Measurements from ENCODE around the gene AFAP1. TPM values are rescaled to one million over a fixed set of nuclear protein-coding genes. Genes with fewer than 3 reads are reported as not detected.

The AFAP1 gene
- polyA plus RNA-seq = 4.1 to 12.9 TPM (median 7.6 TPM) in 3 replicates
- 3.3 TPM for polyA plus RNA-seq (2011; ENCODE audit: low read depth)
- polyA plus RNA-seq (2011; cell fraction: cytosol; rRNA removed) = 6.7 and 7.2 TPM in 2 replicates
- 20.4 and 21.5 TPM in 2 replicates for polyA plus RNA-seq (2011; cell fraction: nucleus; rRNA removed)
- polyA plus RNA-seq (2012; ENCODE audit: low replicate concordance) = 3.9 and 12.0 TPM in 2 replicates
- polyA minus RNA-seq = 10.6 to 15.9 TPM (median 14.2 TPM) in 3 replicates
- 7.1 TPM for polyA minus RNA-seq (2011; cell fraction: cytosol; rRNA and poly(A)+ RNA removed)
- 15.4 and 27.9 TPM in 2 replicates for polyA minus RNA-seq (2011; cell fraction: nucleus; rRNA and poly(A)+ RNA removed)

DNA sequence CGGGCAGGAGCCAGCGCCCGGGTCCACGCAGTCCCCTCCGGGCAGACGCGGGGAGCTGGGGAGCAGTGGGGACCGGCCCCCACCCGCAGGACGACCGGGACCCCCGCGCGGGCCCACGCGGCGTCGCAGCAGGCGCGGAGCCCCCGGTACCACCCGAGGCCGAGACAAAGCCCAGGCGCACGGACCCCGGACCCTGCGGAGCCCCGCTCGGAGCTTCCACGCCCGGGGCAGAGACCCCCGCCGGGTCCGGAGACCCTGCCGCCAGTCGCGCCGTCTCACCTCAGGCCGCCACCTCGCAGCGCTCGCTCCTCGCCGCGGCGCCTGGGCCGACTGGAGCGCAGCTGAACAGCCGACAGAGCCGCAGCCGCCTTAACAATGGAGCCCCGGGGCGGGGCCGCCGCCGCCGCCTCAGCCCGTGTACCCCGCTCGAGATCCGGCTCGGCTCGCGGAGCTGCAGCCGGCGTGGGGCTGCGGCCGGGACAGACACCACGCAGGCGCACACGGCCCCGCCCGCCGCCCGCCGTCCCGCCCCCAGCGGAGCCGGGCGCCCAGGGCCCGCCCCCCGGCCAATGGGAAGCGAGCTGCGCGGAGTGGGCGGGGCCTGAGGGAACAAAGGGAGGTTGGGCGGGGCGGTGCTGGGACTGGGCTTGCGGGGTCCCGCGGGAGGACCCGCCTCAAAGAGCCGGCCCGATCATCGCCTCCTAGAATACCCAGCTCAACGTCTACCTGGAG lies at the start of gene AFAP1:
AFAP1 (minus strand) TSS at position 485 of the 732 bp plus-strand sequence. CDS start 67,783 bp downstream, outside the sequence.
- TF ChIP-seq CTCF (optimal IDR thresholded peaks at IDR 0.05 in 1 of 3, IDR thresholded peaks at IDR 0.05 in 1 of 3, conservative IDR thresholded peaks at IDR 0.05 in 1 of 3; ENCODE audit: extremely low read depth in 1 of 3, insufficient read depth in 2 of 3, low read length in 3 of 3) = no peak
- TF ChIP-seq EZH2 (IDR thresholded peaks at IDR 0.05; ENCODE audit: low read length) = no peak
- Histone ChIP-seq H3K4me3 (ENCODE audit: control insufficient read depth in 2 of 3, extremely low read depth in 1 of 3, insufficient read depth in 2 of 3, low read depth in 1 of 3, low read length in 3 of 3) (peak within 1 kb of the TSS; percentile 83 to 84 (median 84)), H3K9ac (ENCODE audit: control insufficient read depth, extremely low read depth, insufficient read depth, low read length) (peak within 1 kb of the TSS; percentile 90), H3K36me3 (ENCODE audit: control insufficient read depth in 2 of 2, extremely low read depth in 1 of 2, insufficient read depth in 2 of 2, low read length in 2 of 2) (peaks cover 0 to under 1% of the 10 kb centered on the region in 2 experiments), H3K27me3 (ENCODE audit: control insufficient read depth, extremely low read depth, insufficient read depth, low read length) (no peaks in the 10 kb centered on the region), H3K9me1 (ENCODE audit: control insufficient read depth, extremely low read depth, insufficient read depth, low read length) (no peaks in the 10 kb centered on the region), H3K4me1 (ENCODE audit: control insufficient read depth, extremely low read depth, insufficient read depth, low read length) (peaks cover 21% of the 10 kb centered on the region), H2AFZ (ENCODE audit: control insufficient read depth, low read length) (peak within 1 kb of the TSS; percentile 49), H3K27ac (ENCODE audit: control insufficient read depth, insufficient read depth, low read length) (peak within 1 kb of the TSS; percentile 67), H4K20me1 (ENCODE audit: control insufficient read depth, extremely low read depth, insufficient read depth, low read length) (no peaks in the 10 kb centered on the region), H3K79me2 (ENCODE audit: control insufficient read depth, insufficient read depth, low read length) (peaks cover 44% of the 10 kb centered on the region), H3K4me2 (ENCODE audit: control insufficient read depth, extremely low read depth, insufficient read depth, low read depth, low read length) (peak within 1 kb of the TSS; percentile 93), H3K9me3 (ENCODE audit: control insufficient read depth, low read depth, low read length) (no peaks in the 10 kb centered on the region)
- no peak for FAIRE-seq
- dilution Hi-C loops (cut with MboI; ENCODE audit: extremely low pct_ligation_motif_present, low sequenced_read_pairs) = no loop called here
- DNase-seq (ENCODE audit: low read depth, low spot score) = peak; percentile 32

- Histone ChIP-seq H3K79me2 (ENCODE audit: control insufficient read depth, insufficient read depth, low read length) (no peaks in the 10 kb centered on the region), H3K27ac (ENCODE audit: control insufficient read depth, insufficient read depth, low read length) (no peak overlapping the region), H2AFZ (ENCODE audit: control insufficient read depth, low read length) (no peak overlapping the region), H4K20me1 (ENCODE audit: control insufficient read depth, extremely low read depth, insufficient read depth, low read length) (no peaks in the 10 kb centered on the region), H3K4me3 (ENCODE audit: control insufficient read depth in 2 of 3, extremely low read depth in 1 of 3, insufficient read depth in 2 of 3, low read depth in 1 of 3, low read length in 3 of 3) (no peak overlapping the region), H3K4me2 (ENCODE audit: control insufficient read depth, extremely low read depth, insufficient read depth, low read depth, low read length) (no peak overlapping the region), H3K27me3 (ENCODE audit: control insufficient read depth, extremely low read depth, insufficient read depth, low read length) (peaks cover 10% of the 10 kb centered on the region), H3K9me1 (ENCODE audit: control insufficient read depth, extremely low read depth, insufficient read depth, low read length) (no peaks in the 10 kb centered on the region), H3K9ac (ENCODE audit: control insufficient read depth, extremely low read depth, insufficient read depth, low read length) (no peak overlapping the region), H3K36me3 (ENCODE audit: control insufficient read depth in 2 of 2, extremely low read depth in 1 of 2, insufficient read depth in 2 of 2, low read length in 2 of 2) (no peaks in the 10 kb centered on the region), H3K4me1 (ENCODE audit: control insufficient read depth, extremely low read depth, insufficient read depth, low read length) (no peaks in the 10 kb centered on the region), H3K9me3 (ENCODE audit: control insufficient read depth, low read depth, low read length) (no peaks in the 10 kb centered on the region)
- FAIRE-seq (no peak), DNase-seq (ENCODE audit: low read depth, low spot score) (no peak)
- dilution Hi-C loops (cut with MboI; ENCODE audit: extremely low pct_ligation_motif_present, low sequenced_read_pairs) = no loop called here
- no peak for TF ChIP-seq CTCF (optimal IDR thresholded peaks at IDR 0.05 in 1 of 3, IDR thresholded peaks at IDR 0.05 in 1 of 3, conservative IDR thresholded peaks at IDR 0.05 in 1 of 3; ENCODE audit: extremely low read depth in 1 of 3, insufficient read depth in 2 of 3, low read length in 3 of 3)
- no peak for TF ChIP-seq EZH2 (IDR thresholded peaks at IDR 0.05; ENCODE audit: low read length)
Measured at GRCh38 chr4:7988437-7988836, 48.8 kb upstream of the AFAP1 start.
